Spleen (tissue), 7 donors: ENCODE results near the gene CXCR6.

Experiments
- CTCF ChIP-seq, 11 experiments: fragments of 200-600 bp in 7 of 11; fragments of 450-650 bp in 4 of 11; sonication (generic) in 4 of 11; IDR thresholded peaks in 8 of 11; conservative IDR thresholded peaks in 3 of 11; 1 replicate in 7 of 11; 2 replicates in 4 of 11; pipeline versions ENCODE4 v1.4.0 to v1.8.0; 2016 to 2021; ENCODE audit warnings: antibody characterized with exemption in 11 of 11, inconsistent platforms in 4 of 11, mild to moderate bottlenecking in 1 of 11
- POLR2AphosphoS5 ChIP-seq, 3 donors: sonication (generic); formaldehyde crosslinking; IDR thresholded peaks; one replicate each; pipeline ENCODE4 v1.5.1; 2017; ENCODE audit warnings: antibody characterized with exemption in 3 of 3
- donor health status: DM: no; HTN: no; CAD: no; lungs with moderate emphysema.
- donor health status: DM: no; HTN: no; CAD: no.
- donor health status: DM: no; HTN: no; CAD: no.

GRCh38 chr3:45896956-45897355, 46.3 kb upstream of the CXCR6 start:
- TF ChIP-seq POLR2AphosphoS5 (IDR thresholded peaks at IDR 0.05), result no peak
- no peak for TF ChIP-seq CTCF (IDR thresholded peaks at IDR 0.05 in 8 of 11, conservative IDR thresholded peaks at IDR 0.05 in 3 of 11)
